ENCODE results near the gene PRM1.

Gene PRM1

GRCh38 chr16:11285842-11286241 is 4.7 kb upstream of the PRM1 start:
- H4K91ac ChIP-seq (ENCODE audit: low read length): no peak overlapping the region
- no peak overlapping the region for H3K4me3 ChIP-seq (ENCODE audit: insufficient read depth in 1 of 2, low read depth in 1 of 2, low read length in 2 of 2)
- no peak overlapping the region for H2AFZ ChIP-seq (ENCODE audit: low read depth, low read length)
- H3K4me2 ChIP-seq (ENCODE audit: low read length, poor library complexity, severe bottlenecking): no peak overlapping the region
- H3K18ac ChIP-seq (ENCODE audit: low read depth in 1 of 2, low read length in 2 of 2): no peak overlapping the region
- H2AK5ac ChIP-seq (ENCODE audit: low read length, severe bottlenecking): no peak overlapping the region
- WGBS: 100% methylated on average over 1 of the region's 2 CpGs
- H3K9ac ChIP-seq (ENCODE audit: low read length): no peak overlapping the region
- DNase-seq: no peak
- no peaks in the 10 kb centered on the region for H3K36me3 ChIP-seq (ENCODE audit: control insufficient read depth in 1 of 2, insufficient read depth in 2 of 2, low read depth in 1 of 2, low read length in 2 of 2)
- H3K23ac ChIP-seq (ENCODE audit: low read length in 2 of 2): no peak overlapping the region
- H3K79me1 ChIP-seq (replicated peaks; ENCODE audit: low read length, poor library complexity, severe bottlenecking): no peaks in the 10 kb centered on the region
- H3K27ac ChIP-seq (ENCODE audit: low read length, poor library complexity, severe bottlenecking): no peak overlapping the region
- no peak overlapping the region for H2BK12ac ChIP-seq (ENCODE audit: low read length in 2 of 2)
- no peak overlapping the region for H3K4ac ChIP-seq (ENCODE audit: low read depth in 1 of 2, low read length in 2 of 2)
- H2BK15ac ChIP-seq (ENCODE audit: low read depth, poor library complexity, severe bottlenecking): no peak overlapping the region
- H3K9me3 ChIP-seq (ENCODE audit: control insufficient read depth, low read length): no peaks in the 10 kb centered on the region
- no peak overlapping the region for H2BK5ac ChIP-seq (ENCODE audit: low read depth, low read length, poor library complexity, severe bottlenecking)
- no peak overlapping the region for H4K8ac ChIP-seq (ENCODE audit: low read length)
- no peak overlapping the region for H3K14ac ChIP-seq (ENCODE audit: low read length in 2 of 2)
- H3K27me3 ChIP-seq (ENCODE audit: control insufficient read depth in 1 of 2, insufficient read depth in 1 of 2, low read length in 2 of 2): peaks cover 5 to 46% of the 10 kb centered on the region in 2 experiments
- peaks cover 2% of the 10 kb centered on the region for H3K4me1 ChIP-seq (ENCODE audit: control insufficient read depth, insufficient read depth, low read depth, low read length)
- no peak overlapping the region for H2BK120ac ChIP-seq (ENCODE audit: low read depth, low read length)

- H3K4ac ChIP-seq (ENCODE audit: low read depth in 1 of 2, low read length in 2 of 2): no peak overlapping the region
- WGBS: 69% methylated on average over 3 of the region's 4 CpGs
- no peak overlapping the region for H4K8ac ChIP-seq (ENCODE audit: low read length)
- no peak overlapping the region for H2BK120ac ChIP-seq (ENCODE audit: low read depth, low read length)
- H2AFZ ChIP-seq (ENCODE audit: low read depth, low read length): no peak overlapping the region
- H3K4me2 ChIP-seq (ENCODE audit: low read length, poor library complexity, severe bottlenecking): no peak overlapping the region
- no peak overlapping the region for H3K18ac ChIP-seq (ENCODE audit: low read depth in 1 of 2, low read length in 2 of 2)
- peaks cover 5 to 43% of the 10 kb centered on the region in 2 experiments for H3K27me3 ChIP-seq (ENCODE audit: control insufficient read depth in 1 of 2, insufficient read depth in 1 of 2, low read length in 2 of 2)
- H2BK5ac ChIP-seq (ENCODE audit: low read depth, low read length, poor library complexity, severe bottlenecking): no peak overlapping the region
- no peaks in the 10 kb centered on the region for H3K4me1 ChIP-seq (ENCODE audit: control insufficient read depth, insufficient read depth, low read depth, low read length)
- no peaks in the 10 kb centered on the region for H3K9me3 ChIP-seq (ENCODE audit: control insufficient read depth, low read length)
- H2BK15ac ChIP-seq (ENCODE audit: low read depth, poor library complexity, severe bottlenecking): no peak overlapping the region
- DNase-seq: peak; percentile 43
- no peak overlapping the region for H3K9ac ChIP-seq (ENCODE audit: low read length)
- H3K79me1 ChIP-seq (replicated peaks; ENCODE audit: low read length, poor library complexity, severe bottlenecking): no peaks in the 10 kb centered on the region
- no peak overlapping the region for H2AK5ac ChIP-seq (ENCODE audit: low read length, severe bottlenecking)
- no peak overlapping the region for H4K91ac ChIP-seq (ENCODE audit: low read length)
- no peak overlapping the region for H3K23ac ChIP-seq (ENCODE audit: low read length in 2 of 2)
- no peaks in the 10 kb centered on the region for H3K36me3 ChIP-seq (ENCODE audit: control insufficient read depth in 1 of 2, insufficient read depth in 2 of 2, low read depth in 1 of 2, low read length in 2 of 2)
- no peak overlapping the region for H3K4me3 ChIP-seq (ENCODE audit: insufficient read depth in 1 of 2, low read depth in 1 of 2, low read length in 2 of 2)
- H3K14ac ChIP-seq (ENCODE audit: low read length in 2 of 2): no peak overlapping the region
- H3K27ac ChIP-seq (ENCODE audit: low read length, poor library complexity, severe bottlenecking): no peak overlapping the region
- no peak overlapping the region for H2BK12ac ChIP-seq (ENCODE audit: low read length in 2 of 2)
Measured at GRCh38 chr16:11283820-11284248, 2.7 kb upstream of the PRM1 start.

- no peaks in the 10 kb centered on the region for H3K36me3 ChIP-seq (ENCODE audit: control insufficient read depth in 1 of 2, insufficient read depth in 2 of 2, low read depth in 1 of 2, low read length in 2 of 2)
- H2BK120ac ChIP-seq (ENCODE audit: low read depth, low read length): no peak overlapping the region
- no peak overlapping the region for H2BK12ac ChIP-seq (ENCODE audit: low read length in 2 of 2)
- no peak overlapping the region for H3K14ac ChIP-seq (ENCODE audit: low read length in 2 of 2)
- H3K18ac ChIP-seq (ENCODE audit: low read depth in 1 of 2, low read length in 2 of 2): no peak overlapping the region
- H3K27me3 ChIP-seq (ENCODE audit: control insufficient read depth in 1 of 2, insufficient read depth in 1 of 2, low read length in 2 of 2): peaks cover 9 to 39% of the 10 kb centered on the region in 2 experiments
- peaks cover 4% of the 10 kb centered on the region for H3K9me3 ChIP-seq (ENCODE audit: control insufficient read depth, low read length)
- no peak overlapping the region for H4K8ac ChIP-seq (ENCODE audit: low read length)
- no peak overlapping the region for H4K91ac ChIP-seq (ENCODE audit: low read length)
- no peak overlapping the region for H2BK5ac ChIP-seq (ENCODE audit: low read depth, low read length, poor library complexity, severe bottlenecking)
- H3K4me3 ChIP-seq (ENCODE audit: insufficient read depth in 1 of 2, low read depth in 1 of 2, low read length in 2 of 2): no peak overlapping the region
- H2BK15ac ChIP-seq (ENCODE audit: low read depth, poor library complexity, severe bottlenecking): no peak overlapping the region
- no peak overlapping the region for H3K9ac ChIP-seq (ENCODE audit: low read length)
- no peak for DNase-seq
- 92% methylated on average over 7 of the region's 7 CpGs for WGBS
- H3K27ac ChIP-seq (ENCODE audit: low read length, poor library complexity, severe bottlenecking): no peak overlapping the region
- H3K4me2 ChIP-seq (ENCODE audit: low read length, poor library complexity, severe bottlenecking): no peak overlapping the region
- no peak overlapping the region for H2AFZ ChIP-seq (ENCODE audit: low read depth, low read length)
- no peaks in the 10 kb centered on the region for H3K4me1 ChIP-seq (ENCODE audit: control insufficient read depth, insufficient read depth, low read depth, low read length)
- H3K79me1 ChIP-seq (replicated peaks; ENCODE audit: low read length, poor library complexity, severe bottlenecking): no peaks in the 10 kb centered on the region
- H3K4ac ChIP-seq (ENCODE audit: low read depth in 1 of 2, low read length in 2 of 2): no peak overlapping the region
- no peak overlapping the region for H3K23ac ChIP-seq (ENCODE audit: low read length in 2 of 2)
- no peak overlapping the region for H2AK5ac ChIP-seq (ENCODE audit: low read length, severe bottlenecking)
Measured at GRCh38 chr16:11278681-11279628, 2.2 kb downstream of the PRM1 start.

- Histone ChIP-seq H3K14ac (ENCODE audit: low read length in 2 of 2) (no peak overlapping the region), H3K27ac (ENCODE audit: low read length, poor library complexity, severe bottlenecking) (no peak overlapping the region), H2AFZ (ENCODE audit: low read depth, low read length) (no peak overlapping the region), H4K91ac (ENCODE audit: low read length) (no peak overlapping the region), H3K9ac (ENCODE audit: low read length) (no peak overlapping the region), H3K4ac (ENCODE audit: low read depth in 1 of 2, low read length in 2 of 2) (no peak overlapping the region), H3K18ac (ENCODE audit: low read depth in 1 of 2, low read length in 2 of 2) (no peak overlapping the region), H2BK15ac (ENCODE audit: low read depth, poor library complexity, severe bottlenecking) (no peak overlapping the region), H3K4me1 (ENCODE audit: control insufficient read depth, insufficient read depth, low read depth, low read length) (peaks cover 4% of the 10 kb centered on the region), H3K27me3 (ENCODE audit: control insufficient read depth in 1 of 2, insufficient read depth in 1 of 2, low read length in 2 of 2) (peaks cover 9 to 41% of the 10 kb centered on the region in 2 experiments), H3K23ac (ENCODE audit: low read length in 2 of 2) (no peak overlapping the region), H2BK120ac (ENCODE audit: low read depth, low read length) (no peak overlapping the region), H3K79me1 (replicated peaks; ENCODE audit: low read length, poor library complexity, severe bottlenecking) (no peaks in the 10 kb centered on the region), H3K36me3 (ENCODE audit: control insufficient read depth in 1 of 2, insufficient read depth in 2 of 2, low read depth in 1 of 2, low read length in 2 of 2) (no peaks in the 10 kb centered on the region), H4K8ac (ENCODE audit: low read length) (no peak overlapping the region), H3K4me3 (ENCODE audit: insufficient read depth in 1 of 2, low read depth in 1 of 2, low read length in 2 of 2) (no peak overlapping the region), H3K4me2 (ENCODE audit: low read length, poor library complexity, severe bottlenecking) (no peak overlapping the region), H2BK12ac (ENCODE audit: low read length in 2 of 2) (no peak overlapping the region), H3K9me3 (ENCODE audit: control insufficient read depth, low read length) (peaks cover 4% of the 10 kb centered on the region), H2BK5ac (ENCODE audit: low read depth, low read length, poor library complexity, severe bottlenecking) (no peak overlapping the region), H2AK5ac (ENCODE audit: low read length, severe bottlenecking) (no peak overlapping the region)
- 87% methylated on average over 11 of the region's 12 CpGs for WGBS
- DNase-seq: no peak
Measured at GRCh38 chr16:11277607-11278337, 3.4 kb downstream of the PRM1 start.

Measured in mesenchymal stem cell (in vitro differentiated cells and primary cell).